Measurements from ENCODE around the gene CCT3.
A peak's percentile ranks its signal among the peaks of the same experiment; 100 is the strongest.

Gene CCT3

GRCh38 chr1:156319664-156320063, 18.4 kb downstream of the CCT3 start:
- peak; percentile 49 for DNase-seq

GRCh38 chr1:156316909-156317308, 21.2 kb downstream of the CCT3 start:
- DNase-seq, result no peak

DNA sequence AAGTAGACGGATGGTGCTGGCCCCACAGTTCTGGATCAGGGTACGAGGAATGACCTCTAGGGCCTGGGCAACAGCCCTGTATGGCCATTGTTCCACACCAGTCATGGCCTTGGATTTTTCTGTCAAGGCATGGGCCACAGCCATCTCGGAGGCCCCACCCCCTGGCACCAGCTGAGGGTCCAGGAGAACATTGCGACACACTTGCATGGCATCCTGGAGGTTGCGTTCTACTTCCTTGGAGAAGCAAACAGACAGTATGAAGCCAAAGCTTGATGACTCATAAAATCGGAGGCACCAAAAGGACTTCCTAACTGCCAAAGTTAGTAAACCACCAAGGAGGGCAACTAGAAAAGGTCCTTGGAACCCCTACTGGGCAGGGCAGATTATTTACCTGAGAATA, 27.1 kb downstream of the CCT3 start:
- no peak for DNase-seq

DNA sequence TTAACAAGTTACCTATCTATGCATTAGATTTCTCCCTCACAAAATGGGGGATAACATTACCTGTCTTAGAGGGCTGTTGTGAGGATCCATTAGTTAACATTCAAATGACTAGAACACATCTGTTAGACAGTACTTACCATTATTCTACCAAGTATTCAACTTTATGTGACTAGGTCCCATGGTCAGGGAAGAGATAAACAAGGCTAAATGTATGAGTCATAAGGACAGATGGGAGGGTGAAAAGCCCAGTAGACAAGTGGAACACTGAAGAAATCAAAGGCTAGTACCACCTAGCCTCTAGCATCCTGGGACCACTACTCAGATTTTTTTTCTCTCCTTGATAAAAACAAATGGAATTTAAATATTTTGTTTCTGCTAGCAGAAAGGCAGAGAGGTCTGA, 30.0 kb downstream of the CCT3 start:
- no peak for DNase-seq

GRCh38 chr1:156305215-156305614, 32.9 kb downstream of the CCT3 start:
- DNase-seq, result no peak

GRCh38 chr1:156303241-156303640, 34.9 kb downstream of the CCT3 start:
- no peak for DNase-seq

DNA sequence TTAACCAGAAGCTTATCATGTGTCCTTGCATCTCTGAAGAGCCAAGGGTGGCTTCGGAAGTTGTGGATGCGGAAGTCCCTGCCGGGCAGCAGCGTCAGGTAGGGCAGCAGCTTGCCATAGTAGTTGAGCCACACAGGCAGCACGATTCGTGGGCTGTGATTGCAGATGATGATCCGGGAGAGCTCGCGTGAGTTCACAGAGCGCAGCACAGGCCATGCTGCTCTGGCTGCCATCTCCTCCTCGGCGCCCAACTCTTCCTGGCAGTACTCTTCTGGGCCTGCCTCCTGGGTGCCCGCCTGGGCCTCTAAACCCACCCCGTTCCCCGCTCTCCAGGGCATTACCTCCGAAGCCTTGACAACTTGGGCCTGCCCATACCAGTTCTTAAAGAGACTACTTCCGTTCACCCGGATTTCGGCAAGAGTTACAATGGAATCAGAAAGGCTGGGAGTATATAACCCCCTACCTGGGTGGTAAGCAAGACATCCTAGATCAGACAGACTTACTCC, 39.2 kb downstream of the CCT3 start, which contains the start of gene VHLL:
TSS of gene VHLL (minus strand) at position 456 of the 506 bp plus-strand sequence. CDS start at position 338, 118 bp downstream.
- no peak for DNase-seq

DNA sequence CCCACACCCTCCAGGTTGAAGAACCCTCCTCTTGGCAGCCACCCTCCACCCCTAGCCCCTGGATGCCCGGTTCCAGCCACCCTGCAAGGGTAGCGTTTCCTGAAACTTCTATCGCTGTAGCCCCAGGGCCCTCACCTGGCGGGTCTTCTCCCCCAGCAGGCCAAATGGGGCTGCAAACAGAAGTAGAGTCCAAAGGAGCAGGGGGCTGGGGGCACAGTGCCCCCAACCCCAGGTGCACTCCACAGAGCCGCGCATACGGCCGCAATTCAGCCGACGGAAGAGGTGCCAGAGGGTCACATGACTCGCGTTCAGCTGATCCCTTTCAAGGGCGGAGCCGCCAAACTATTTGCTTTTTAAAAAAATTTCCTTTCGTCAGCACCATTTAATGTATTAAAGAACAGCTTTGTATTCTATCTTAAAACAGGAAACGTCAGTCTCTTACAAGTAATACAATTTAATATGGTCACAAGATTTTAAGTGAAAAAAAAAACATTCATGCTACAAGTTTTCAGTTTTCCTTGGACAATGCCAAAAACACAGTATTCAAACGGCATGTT, 42.6 kb downstream of the CCT3 start, which contains the start of gene GLMP:
TSS of gene GLMP (minus strand) at position 289 of the 557 bp plus-strand sequence. CDS start at position 255, 34 bp downstream.
- DNase-seq, result peak; percentile 59

- no peak for DNase-seq
These were observed 44.2 kb downstream of the CCT3 start for GRCh38 chr1:156293895-156294294.

- no peak for DNase-seq
These were observed 45.0 kb downstream of the CCT3 start for GRCh38 chr1:156293098-156293434.

DNA sequence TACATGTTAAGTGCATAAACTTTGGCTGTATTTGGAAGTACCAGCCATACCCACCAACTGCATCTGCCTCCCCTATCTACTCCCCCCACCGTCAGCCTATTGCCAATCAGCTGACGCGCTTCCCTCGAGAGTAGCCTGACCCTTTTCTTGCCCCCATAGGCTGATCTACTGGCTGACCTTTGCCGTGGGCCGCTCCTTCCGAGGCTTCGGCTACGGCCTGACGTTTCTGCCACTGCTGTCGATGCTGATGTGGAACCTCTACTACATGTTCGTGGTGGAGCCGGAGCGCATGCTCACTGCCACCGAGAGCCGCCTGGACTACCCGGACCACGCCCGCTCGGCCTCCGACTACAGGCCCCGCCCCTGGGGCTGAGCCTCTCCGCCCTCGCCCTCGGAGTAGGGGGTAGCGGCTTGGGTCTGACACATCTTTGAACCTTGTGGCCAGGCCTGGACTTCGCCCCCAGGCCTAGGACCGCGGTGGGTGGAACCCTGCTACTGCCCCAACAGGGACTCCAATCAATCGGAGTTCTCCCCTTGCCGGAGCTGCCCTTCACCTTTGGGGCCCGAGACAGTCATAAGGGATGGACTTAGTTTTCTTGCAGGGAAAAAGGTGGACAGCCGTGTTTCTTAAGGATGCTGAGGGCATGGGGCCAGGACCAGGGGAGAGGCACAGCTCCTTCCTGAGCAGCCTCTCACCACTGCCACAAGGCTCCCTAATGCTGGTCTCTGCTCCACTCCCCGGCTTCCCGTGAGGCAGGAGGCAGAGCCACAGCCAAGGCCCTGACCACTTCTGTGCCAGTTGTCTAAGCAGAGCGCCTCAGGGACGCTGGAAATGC, 46.6 kb downstream of the CCT3 start:
- DNase-seq, result peak; percentile 29

GRCh38 chr1:156289857-156290256, 48.2 kb downstream of the CCT3 start:
- DNase-seq, result no peak

- no peak for DNase-seq
These were observed 52.0 kb downstream of the CCT3 start for GRCh38 chr1:156286061-156286460.

- DNase-seq, result no peak
These were observed 52.7 kb downstream of the CCT3 start for GRCh38 chr1:156285437-156285836.

DNA sequence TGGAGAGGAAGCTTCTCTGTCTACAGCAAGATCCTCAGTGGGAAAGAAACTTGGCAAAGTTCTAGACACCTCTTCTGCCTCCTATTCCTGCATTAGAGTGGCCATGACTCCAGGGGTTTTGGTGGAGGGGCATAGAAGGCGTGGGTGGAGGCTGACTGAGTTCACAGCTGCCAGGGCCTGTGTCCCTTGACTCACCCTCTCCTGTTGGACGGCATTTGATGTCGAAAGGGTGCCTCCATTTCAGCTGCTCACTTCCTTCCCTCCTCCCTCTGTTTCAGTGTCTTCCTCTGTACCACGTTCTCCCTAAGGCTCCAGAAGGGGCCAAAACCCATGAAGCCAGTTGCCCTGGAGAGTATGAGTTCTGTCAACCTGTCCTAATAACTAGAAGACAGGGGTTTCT, 53.3 kb downstream of the CCT3 start:
- no peak for DNase-seq

GRCh38 chr1:156284112-156284511, 54.0 kb downstream of the CCT3 start, which contains the start of gene TMEM79:
TSS of gene TMEM79 (plus strand) at chr1:156284325. CDS start at chr1:156285227, 902 bp downstream.
- no peak for DNase-seq

DNA sequence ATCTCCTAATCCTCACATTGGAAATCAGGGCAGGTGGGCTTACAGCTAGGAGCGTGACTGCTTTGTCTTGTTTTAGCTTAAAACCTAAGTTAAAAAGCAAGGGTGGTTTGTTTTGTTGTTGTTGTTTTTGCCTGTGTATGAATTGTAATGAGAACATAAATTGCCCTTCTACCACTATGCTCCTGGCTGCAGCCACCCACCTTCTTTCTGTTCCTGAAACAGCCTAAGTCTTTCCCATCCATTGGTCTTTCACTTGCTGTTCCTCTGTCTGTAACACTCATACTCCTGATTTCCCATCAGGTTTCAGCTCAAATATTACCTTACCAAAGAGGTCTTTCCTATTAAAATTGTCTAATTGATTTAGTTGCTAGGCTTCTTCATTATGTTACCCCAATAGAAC, 54.6 kb downstream of the CCT3 start:
- DNase-seq, result no peak

DNA sequence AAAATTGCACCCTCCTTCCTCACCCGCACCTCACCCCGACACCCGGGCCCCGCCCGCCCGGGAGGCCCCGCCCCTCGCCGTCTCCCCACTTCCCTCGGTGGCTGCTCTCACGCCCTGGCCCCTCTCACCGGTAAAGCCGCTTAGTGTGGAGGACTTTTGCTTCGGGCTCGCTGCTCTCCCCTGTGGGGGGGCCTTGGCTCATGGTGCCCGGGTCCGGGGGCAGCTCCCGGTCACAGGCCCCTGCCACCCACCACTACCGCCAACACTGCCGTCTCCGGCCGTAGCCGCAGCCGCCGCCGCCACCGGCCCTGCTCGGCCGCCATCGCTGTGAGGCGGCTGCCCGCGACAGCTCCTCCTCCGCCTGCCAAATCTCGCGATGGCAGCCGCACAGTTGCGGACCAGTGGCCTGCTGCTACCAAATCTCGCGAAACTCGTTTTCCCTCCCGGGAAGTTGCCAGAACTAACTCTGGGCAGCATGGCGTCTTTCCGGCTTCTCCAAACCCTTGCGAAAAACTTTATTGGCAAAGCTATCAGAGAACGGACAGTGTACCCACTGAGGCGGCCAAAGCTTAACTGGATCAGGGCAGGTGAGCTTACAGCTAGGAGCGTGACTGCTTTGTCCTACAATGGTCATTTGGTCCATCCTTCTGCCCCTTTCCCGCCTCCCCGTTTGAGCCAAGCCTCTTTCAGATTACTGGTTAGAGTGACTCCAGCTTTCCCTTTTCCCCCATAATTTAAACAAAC, 55.4 kb downstream of the CCT3 start, which contains the start of gene SMG5:
TSS of gene SMG5 (minus strand) at position 347 of the 744 bp plus-strand sequence. CDS start at position 202, 145 bp downstream.
- DNase-seq, result peak; percentile 98

GRCh38 chr1:156281693-156282478, 56.2 kb downstream of the CCT3 start:
- no peak for DNase-seq

GRCh38 chr1:156281281-156281680, 56.8 kb downstream of the CCT3 start:
- DNase-seq, result no peak

DNA sequence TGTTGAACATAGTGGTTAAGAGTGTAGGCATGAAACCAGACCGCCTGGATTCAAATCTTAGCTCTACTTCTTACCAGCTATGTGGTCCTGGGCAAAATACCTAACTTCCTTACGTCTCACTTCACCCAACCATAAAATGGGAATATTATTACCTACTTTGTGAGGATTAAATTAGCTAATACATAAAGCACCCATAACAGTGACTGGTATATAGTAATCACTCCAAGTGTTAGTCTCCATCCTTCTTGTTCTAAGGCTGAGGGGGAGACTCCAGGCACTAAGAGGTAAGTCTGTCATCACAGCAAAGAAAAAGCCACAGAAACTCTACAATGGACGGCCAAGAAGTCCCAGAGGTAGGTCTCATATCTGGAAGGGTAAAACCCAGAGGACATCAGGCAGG, 58.3 kb downstream of the CCT3 start:
- no peak for DNase-seq

GRCh38 chr1:156276966-156277381, 61.1 kb downstream of the CCT3 start:
- no peak for DNase-seq

Data from CD4-positive, alpha-beta T cell treated with Interleukin-10 for 1 hour (primary cell).